CD4-positive, alpha-beta T cell treated with Interleukin-17A for 4 hours (primary cell): ENCODE data around the gene ABHD2.
"Not testable (repeated sequence)": the region's sequence is repeated elsewhere in the genome, so short reads cannot be mapped to it uniquely, and the experiment has no call there.

Source experiments
- DNase-seq: peaks from one replicate; pipeline ENCODE4 v3.0.0-alpha.2; 2020; ENCODE audit warnings: mixed read lengths

The ABHD2 gene

GRCh38 chr15:89140595-89140994 is 52.3 kb downstream of the ABHD2 start:
- no peak for DNase-seq

DNA sequence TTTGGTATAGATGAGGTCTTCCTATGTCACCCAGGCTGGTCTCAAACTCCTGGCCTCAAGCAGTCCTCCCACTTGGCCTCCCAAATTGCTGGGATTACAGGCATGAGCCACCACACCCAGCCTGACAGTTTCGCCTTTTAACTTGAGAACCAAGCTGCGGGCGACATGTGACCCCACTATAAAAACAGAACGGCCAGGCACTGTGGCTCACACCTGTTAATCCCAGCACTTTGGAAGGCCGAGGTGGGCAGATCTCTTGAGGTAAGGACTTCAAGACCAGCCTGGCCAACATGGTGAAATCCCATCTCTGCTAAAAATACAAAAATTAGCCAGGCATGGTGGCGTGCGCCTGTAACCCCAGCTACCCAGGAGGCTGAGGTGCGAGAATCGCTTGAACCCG is 52.9 kb downstream of the ABHD2 start:
- DNase-seq, result not testable (repeated sequence)

- DNase-seq, result no peak
These were observed 53.6 kb downstream of the ABHD2 start for GRCh38 chr15:89141885-89142284.

GRCh38 chr15:89142423-89142822 is 54.2 kb downstream of the ABHD2 start:
- DNase-seq, result no peak

GRCh38 chr15:89143503-89144162 is 55.4 kb downstream of the ABHD2 start:
- DNase-seq, result no peak

DNA sequence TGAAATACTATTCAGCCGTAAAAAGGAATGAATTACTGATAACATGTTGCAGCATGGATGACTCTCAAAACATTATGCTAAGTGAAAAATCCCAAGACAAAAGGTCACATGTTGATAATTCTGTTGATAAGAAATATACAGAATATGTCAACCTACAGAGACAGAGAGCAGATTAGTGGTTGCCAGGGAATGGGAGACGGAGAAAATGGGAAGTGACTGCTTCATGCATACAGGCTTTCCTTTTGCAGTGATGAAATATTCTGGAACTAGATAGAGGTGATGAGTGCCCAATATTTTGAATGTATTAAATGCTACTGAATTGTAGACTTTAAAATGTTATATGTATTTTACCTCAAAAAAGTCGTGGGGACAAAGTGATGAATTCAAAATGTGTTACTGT is 56.2 kb downstream of the ABHD2 start:
- no peak for DNase-seq

GRCh38 chr15:89146366-89146765 is 58.1 kb downstream of the ABHD2 start:
- DNase-seq, result no peak

DNA sequence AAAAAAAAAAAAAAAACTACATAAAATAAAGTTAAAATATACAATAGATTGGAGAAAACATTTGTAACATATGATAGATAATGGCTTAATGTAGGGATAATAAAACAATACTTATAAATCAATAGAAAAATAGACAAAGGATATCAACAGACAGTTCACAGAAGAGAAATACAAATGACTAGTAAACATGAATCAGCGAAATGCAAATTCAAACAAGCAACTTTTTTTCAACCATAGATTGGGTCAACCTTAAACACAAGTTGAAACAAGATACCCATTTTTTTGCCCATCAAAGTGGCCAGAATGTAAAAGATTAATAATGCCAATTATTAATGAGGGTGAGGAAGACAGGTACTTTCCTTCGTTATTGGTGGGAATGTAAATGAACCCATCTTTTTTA is 59.9 kb downstream of the ABHD2 start:
- no peak for DNase-seq

DNA sequence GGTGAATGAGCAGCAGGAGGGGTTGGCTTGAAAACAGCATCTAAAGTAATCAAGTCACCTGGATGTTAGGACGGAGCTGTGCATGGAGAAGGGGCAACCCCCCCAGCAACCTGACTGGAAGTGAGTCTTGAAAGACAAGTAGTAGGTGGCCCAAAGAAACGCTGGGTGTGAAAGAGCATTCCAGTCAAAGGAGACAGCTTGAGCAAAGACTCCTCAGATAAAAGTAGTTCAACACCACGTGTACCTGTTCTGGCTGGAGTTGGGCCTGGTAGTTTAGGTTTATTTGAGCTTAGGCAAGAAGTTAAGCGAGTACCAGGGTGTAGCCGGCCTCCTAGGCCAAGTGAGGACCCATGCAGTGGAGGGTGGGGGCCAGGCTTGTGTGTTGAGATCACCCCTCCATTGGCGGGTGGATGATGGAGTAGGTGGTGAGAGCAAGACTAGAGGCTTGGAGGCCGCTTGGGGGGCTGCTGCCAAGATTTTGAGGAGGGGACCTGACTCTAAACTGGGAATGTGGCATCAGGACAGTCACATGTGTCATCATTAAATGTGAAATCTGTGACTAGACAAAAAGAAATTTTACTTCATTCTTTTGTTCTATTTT is 61.3 kb downstream of the ABHD2 start:
- no peak for DNase-seq

DNA sequence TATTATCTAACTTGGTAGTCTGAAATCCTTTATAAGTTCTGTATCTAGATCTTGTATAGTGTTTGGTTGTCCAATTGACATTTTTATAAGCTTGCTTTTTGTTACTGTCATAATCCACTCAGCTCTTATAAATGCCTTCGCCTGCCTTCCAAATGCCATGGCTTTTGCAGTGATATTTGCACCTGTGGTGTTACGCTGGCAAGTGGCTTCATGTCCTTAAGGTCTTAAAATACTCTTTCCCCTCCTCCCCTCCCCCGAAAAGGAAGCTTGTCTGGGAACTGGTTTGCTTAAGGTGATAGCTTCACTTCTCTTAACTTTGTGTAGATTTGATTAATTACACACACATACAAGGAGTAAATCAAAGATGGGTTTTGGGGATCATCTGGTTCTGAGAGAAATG is 62.0 kb downstream of the ABHD2 start:
- no peak for DNase-seq

GRCh38 chr15:89150762-89151664 is 62.8 kb downstream of the ABHD2 start:
- no peak for DNase-seq

- no peak for DNase-seq
These were observed 66.9 kb downstream of the ABHD2 start for GRCh38 chr15:89155122-89155521.

- no peak for DNase-seq
These were observed 67.4 kb downstream of the ABHD2 start for GRCh38 chr15:89155656-89156055.

DNA sequence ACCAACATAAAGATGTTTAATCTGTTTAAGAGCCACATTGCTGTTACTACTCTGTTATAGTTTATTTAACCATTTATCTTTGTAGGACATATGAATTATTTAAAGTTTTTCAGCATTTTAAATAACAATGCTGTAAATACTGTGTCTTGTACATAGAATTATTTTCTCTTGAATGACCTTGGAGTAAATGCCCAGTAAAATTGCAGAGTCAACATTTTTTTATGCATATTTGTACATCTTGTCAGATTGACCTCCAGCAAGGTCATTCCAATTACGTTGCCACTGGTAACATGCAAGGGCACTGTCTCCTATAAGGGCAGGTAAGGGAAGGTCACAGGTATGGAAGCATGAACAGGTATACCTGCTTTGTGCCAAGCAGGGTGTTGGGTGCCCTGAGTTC is 68.8 kb downstream of the ABHD2 start:
- no peak for DNase-seq

GRCh38 chr15:89157918-89158564 is 69.8 kb downstream of the ABHD2 start:
- DNase-seq, result no peak

- DNase-seq, result no peak
These were observed 73.4 kb downstream of the ABHD2 start for GRCh38 chr15:89161666-89162065.

- DNase-seq, result no peak
These were observed 75.2 kb downstream of the ABHD2 start for GRCh38 chr15:89163271-89164055.

GRCh38 chr15:89164712-89165211 is 76.5 kb downstream of the ABHD2 start:
- no peak for DNase-seq

- no peak for DNase-seq
These were observed 77.4 kb downstream of the ABHD2 start for GRCh38 chr15:89165677-89166076.

DNA sequence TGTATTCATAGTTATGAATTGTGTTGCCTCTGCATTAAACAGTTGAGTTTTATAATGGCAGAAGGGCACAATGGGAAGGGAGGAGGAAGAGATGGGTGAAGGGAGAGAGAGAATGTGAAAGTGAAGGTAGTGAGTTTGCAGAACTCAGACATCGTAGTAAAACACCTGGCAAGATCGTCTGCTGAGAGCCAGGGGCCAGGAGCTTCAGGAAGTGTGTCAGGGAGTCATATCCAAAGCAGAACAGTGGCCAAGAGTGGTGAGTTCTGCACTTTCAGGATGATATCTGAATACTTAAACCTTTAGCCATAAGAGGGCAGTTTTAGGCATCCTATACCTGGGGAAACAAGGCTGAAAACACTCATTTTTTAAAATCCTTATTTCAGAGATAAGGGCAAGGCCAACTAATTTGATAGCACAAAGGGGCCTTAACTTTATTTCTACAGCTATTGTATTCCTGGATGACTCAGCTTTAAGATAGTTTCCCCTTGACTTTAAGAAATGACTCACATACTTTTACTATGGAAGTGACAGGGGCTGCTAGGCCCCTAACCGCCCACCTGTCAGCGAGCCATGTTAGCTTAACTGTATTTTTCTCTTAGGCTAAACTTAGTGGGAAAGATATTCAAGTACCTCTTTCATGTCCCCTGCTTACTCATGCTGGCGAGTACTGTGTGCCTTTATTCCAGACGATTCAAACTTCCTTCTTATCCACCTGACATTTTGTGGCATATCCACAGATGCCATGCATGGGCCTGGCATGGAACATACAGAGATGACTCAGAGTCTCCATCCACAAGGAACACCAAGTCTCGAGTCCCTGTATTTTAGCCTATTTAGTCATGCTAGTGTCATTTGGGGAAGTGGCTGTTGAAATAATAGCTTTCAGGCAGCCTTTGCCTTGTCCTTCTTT is 79.3 kb downstream of the ABHD2 start:
- no peak for DNase-seq

DNA sequence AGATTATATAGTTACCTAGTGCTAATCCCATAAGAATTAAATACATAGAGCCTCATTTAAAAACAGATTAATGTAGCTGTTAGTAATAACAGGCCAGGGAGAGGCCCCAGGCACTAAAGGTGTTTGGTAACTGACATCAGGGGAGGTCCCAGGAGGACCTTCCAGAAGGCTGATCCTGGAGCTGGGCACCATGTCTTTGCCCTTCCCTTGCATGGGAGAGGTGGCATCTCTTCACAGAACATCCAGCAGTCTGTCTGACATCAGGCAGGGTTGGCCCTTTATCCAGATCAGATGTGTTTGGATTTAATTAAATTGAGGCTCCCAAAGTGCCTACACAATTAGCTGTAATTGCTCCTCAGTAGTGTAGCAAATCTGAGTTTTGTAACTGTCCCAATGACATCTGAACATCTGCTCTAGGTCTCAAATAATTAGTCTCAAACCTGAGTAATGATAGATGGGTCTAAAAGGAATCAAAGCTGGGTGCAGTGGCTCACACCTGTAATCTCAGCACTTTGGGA is 80.1 kb downstream of the ABHD2 start:
- DNase-seq, result no peak
